Esophagus (tissue), 2 donors: ENCODE data around the gene SVOP. TPM values are rescaled to one million over a fixed set of nuclear protein-coding genes. Genes with fewer than 3 reads are reported as not detected.

Experiments
- H3K27ac ChIP-seq, 2 donors: one replicate each; pipeline ENCODE4 v1.5.1; 2013; ENCODE audit warnings: low read depth in 2 of 2, mild to moderate bottlenecking in 2 of 2, inconsistent platforms in 1 of 2, low read length in 1 of 2, moderate library complexity in 1 of 2
- H3K27me3 ChIP-seq, 2 donors: one replicate each; pipeline ENCODE4 v1.6.1; 2013; ENCODE audit warnings: low read length in 2 of 2, control low read depth in 1 of 2, mild to moderate bottlenecking in 1 of 2; ENCODE audit not compliant: insufficient read depth in 2 of 2, control insufficient read depth in 1 of 2
- H3K36me3 ChIP-seq, 2 donors: one replicate each; pipeline ENCODE4 v1.6.1; 2013; ENCODE audit warnings: low read length in 1 of 2; ENCODE audit not compliant: control insufficient read depth in 2 of 2, insufficient read depth in 2 of 2
- H3K4me1 ChIP-seq, 2 donors: one replicate each; pipeline ENCODE4 v1.6.1; 2013; ENCODE audit warnings: low read length in 1 of 2; ENCODE audit not compliant: control insufficient read depth in 2 of 2, insufficient read depth in 2 of 2
- H3K4me3 ChIP-seq, 2 donors: one replicate each; pipeline ENCODE4 v1.5.1; 2013; ENCODE audit warnings: low read length in 2 of 2, mild to moderate bottlenecking in 2 of 2, low read depth in 1 of 2, moderate library complexity in 1 of 2
- H3K9me3 ChIP-seq, 2 donors: one replicate each; pipeline ENCODE4 v1.6.1; 2013; ENCODE audit warnings: mild to moderate bottlenecking in 2 of 2, low read depth in 1 of 2, low read length in 1 of 2, moderate library complexity in 1 of 2; ENCODE audit not compliant: control insufficient read depth in 2 of 2, insufficient read depth in 1 of 2
- WGBS, 2 donors: extraction: QIAGEN DNeasy Blood & Tissue Kit; methylation state at CpG; one replicate each; pipeline ENCODE4 v1.1.7; 2013; 5-methylcytosine and 5-hydroxymethylcytosine counted together
- polyA plus RNA-seq, 2 donors: library from polyadenylated mRNA; stranded (reverse); fragments of 200-250 nt; gene quantifications; one replicate each; pipeline ENCODE4 v1.2.3, GENCODE V29; 2013
- donor health status: healthy with polysubstance abuse.
- donor health status: Bipolar disorder and iron deficiency.

The SVOP gene
- polyA plus RNA-seq, 2 donors, result not detected

- H3K27ac ChIP-seq, result no peak overlapping the region
- no peak overlapping the region for H3K4me3 ChIP-seq
- H3K4me1 ChIP-seq, result peaks cover 0 to under 1% of the 10 kb centered on the region in 2 donors
- H3K9me3 ChIP-seq, result no peaks in the 10 kb centered on the region
- H3K36me3 ChIP-seq, result no peaks in the 10 kb centered on the region
- no peaks in the 10 kb centered on the region for H3K27me3 ChIP-seq
- WGBS, 2 donors, result 87 to 89% methylated on average over 1 of the region's 1 CpG
These were observed 55.0 kb downstream of the SVOP start for GRCh38 chr12:108965886-108966285.

- H3K36me3 ChIP-seq, result no peaks in the 10 kb centered on the region
These were observed 56.2 kb downstream of the SVOP start for GRCh38 chr12:108964371-108965352.

GRCh38 chr12:108962256-108962655 lies 58.6 kb downstream of the SVOP start:
- no peak overlapping the region for H3K4me3 ChIP-seq
- H3K9me3 ChIP-seq, result no peaks in the 10 kb centered on the region
- 81 to 84% methylated on average over 4 of the region's 4 CpGs for WGBS, 2 donors
- H3K4me1 ChIP-seq, result peaks cover 0 to 2% of the 10 kb centered on the region in 2 donors
- H3K27me3 ChIP-seq, result no peaks in the 10 kb centered on the region
- H3K27ac ChIP-seq, result no peak overlapping the region
- no peaks in the 10 kb centered on the region for H3K36me3 ChIP-seq

More at GRCh38 chr12:108964371-108965352, 56.2 kb downstream of the SVOP start:
- H3K27me3 ChIP-seq, result no peaks in the 10 kb centered on the region
- no peak overlapping the region for H3K4me3 ChIP-seq
- H3K4me1 ChIP-seq, result peaks cover 0 to 2% of the 10 kb centered on the region in 2 donors
- 50 to 52% methylated on average over 8 of the region's 8 CpGs for WGBS, 2 donors
- H3K27ac ChIP-seq, result no peak overlapping the region
- no peaks in the 10 kb centered on the region for H3K9me3 ChIP-seq

- Histone ChIP-seq H3K9me3 (no peaks in the 10 kb centered on the region), H3K4me1 (peaks cover 0 to 2% of the 10 kb centered on the region in 2 donors)
These were observed 60.9 kb downstream of the SVOP start for GRCh38 chr12:108959748-108960655.

GRCh38 chr12:108955225-108955835 lies 65.5 kb downstream of the SVOP start:
- Histone ChIP-seq H3K27me3 (no peaks in the 10 kb centered on the region), H3K36me3 (no peaks in the 10 kb centered on the region), H3K9me3 (no peaks in the 10 kb centered on the region), H3K27ac (no peak overlapping the region), H3K4me3 (no peak overlapping the region), H3K4me1 (no peaks in the 10 kb centered on the region)
- WGBS, 2 donors, result 28 to 29% methylated on average over 6 of the region's 6 CpGs

More at GRCh38 chr12:108959748-108960655, 60.9 kb downstream of the SVOP start:
- 82 to 85% methylated on average over 11 of the region's 11 CpGs for WGBS, 2 donors
- H3K27me3 ChIP-seq, result no peaks in the 10 kb centered on the region
- H3K36me3 ChIP-seq, result no peaks in the 10 kb centered on the region
- no peak overlapping the region for H3K4me3 ChIP-seq
- no peak overlapping the region for H3K27ac ChIP-seq

GRCh38 chr12:108950991-108951739 lies 69.7 kb downstream of the SVOP start:
- WGBS, 2 donors, result 21 to 22% methylated on average over 12 of the region's 12 CpGs
- Histone ChIP-seq H3K36me3 (no peaks in the 10 kb centered on the region), H3K27ac (no peak overlapping the region), H3K9me3 (peaks cover 0 to 2% of the 10 kb centered on the region in 2 donors), H3K4me1 (no peaks in the 10 kb centered on the region), H3K4me3 (no peak overlapping the region), H3K27me3 (no peaks in the 10 kb centered on the region)

GRCh38 chr12:108949976-108950375 lies 70.9 kb downstream of the SVOP start:
- whole genome bisulfite sequencing, 2 donors, result 66 to 83% methylated on average over 1 of the region's 1 CpG
- Histone ChIP-seq H3K27ac (no peak overlapping the region), H3K9me3 (peaks cover 0 to 2% of the 10 kb centered on the region in 2 donors), H3K4me1 (no peaks in the 10 kb centered on the region), H3K36me3 (no peaks in the 10 kb centered on the region), H3K4me3 (no peak overlapping the region), H3K27me3 (no peaks in the 10 kb centered on the region)

GRCh38 chr12:108948367-108948766 lies 72.5 kb downstream of the SVOP start:
- no peaks in the 10 kb centered on the region for H3K4me1 ChIP-seq
- H3K4me3 ChIP-seq, result no peak overlapping the region
- no peak overlapping the region for H3K27ac ChIP-seq
- H3K36me3 ChIP-seq, result no peaks in the 10 kb centered on the region
- peaks cover 0 to 2% of the 10 kb centered on the region in 2 donors for H3K9me3 ChIP-seq
- H3K27me3 ChIP-seq, result no peaks in the 10 kb centered on the region
